Sigmoid colon (tissue), 7 donors: Measurements from ENCODE around the gene FOXN3. TPM values are rescaled to one million over a fixed set of nuclear protein-coding genes. Genes with fewer than 3 reads are reported as not detected.

Experiments used
- DNase-seq: peaks from one replicate; pipeline ENCODE4 v3.0.0-alpha.2; 2019
- H3K27ac ChIP-seq, 4 donors: fragments of 200-600 bp; sonication (generic); one replicate each; pipeline ENCODE4 v1.5.1; 2016 to 2019; ENCODE audit warnings: mild to moderate bottlenecking in 1 of 4
- H3K27me3 ChIP-seq, 3 donors: fragments of 200-600 bp; sonication (generic); one replicate each; pipeline ENCODE4 v1.5.1; 2019; ENCODE audit warnings: mild to moderate bottlenecking in 1 of 3
- H3K36me3 ChIP-seq, 4 donors: fragments of 200-600 bp; sonication (generic); one replicate each; pipeline ENCODE4 v1.5.1; 2016 to 2019
- H3K4me1 ChIP-seq, 4 donors: fragments of 200-600 bp; sonication (generic); one replicate each; pipeline ENCODE4 v1.5.1; 2017 to 2019
- H3K4me3 ChIP-seq, 4 donors: fragments of 200-600 bp; sonication (generic); one replicate each; pipeline ENCODE4 v1.5.1; 2017 to 2019; ENCODE audit warnings: mild to moderate bottlenecking in 2 of 4, moderate library complexity in 1 of 4
- H3K9me3 ChIP-seq, 4 donors: fragments of 200-600 bp in 3 of 4; sonication (generic) in 3 of 4; one replicate each; pipeline versions ENCODE4 v1.5.1 to v1.6.1; 2013 to 2019
- EP300 ChIP-seq, 4 donors: sonication (generic); formaldehyde crosslinking; IDR thresholded peaks; one replicate each; pipeline ENCODE4 v1.6.1; 2017; ENCODE audit warnings: antibody characterized with exemption in 4 of 4
- POLR2A ChIP-seq, 2 donors: fragments of 450-650 bp; IDR thresholded peaks; one replicate each; pipeline ENCODE4 v1.6.1; 2016; ENCODE audit warnings: antibody characterized with exemption in 2 of 2, mild to moderate bottlenecking in 2 of 2, moderate library complexity in 2 of 2
- POLR2AphosphoS5 ChIP-seq, 4 donors: sonication (generic); formaldehyde crosslinking; IDR thresholded peaks; one replicate each; pipeline ENCODE4 v1.6.1; 2017; ENCODE audit warnings: antibody characterized with exemption in 4 of 4
- WGBS, 2 donors: extraction: QIAGEN DNeasy Blood & Tissue Kit; methylation state at CpG; one replicate each; pipeline ENCODE4 v1.1.7; 2013; 5-methylcytosine and 5-hydroxymethylcytosine counted together
- intact Hi-C: fragments of 100-400 bp; cut with DNase I; formaldehyde crosslinking; loops from one replicate; pipeline ENCODE4 v1.15.1; 2023
- polyA plus RNA-seq, 3 donors: library from polyadenylated mRNA; stranded (reverse); fragments of 200-250 nt; gene quantifications; one replicate each; pipeline ENCODE4 v1.2.3, GENCODE V29; 2013
- total RNA-seq, 4 donors: library from RNA; depleted of rRNA; stranded (reverse); fragments of >200 nt; gene quantifications; one replicate each; pipeline ENCODE4 v1.1.0, GENCODE V29; 2016
- TF ChIP-seq, protein P1 (sequence below), 4 experiments: fragments of 450-650 bp in 3 of 4; fragments of 200-600 bp in 1 of 4; IDR thresholded peaks; one replicate each; pipeline ENCODE4 v1.5.1; 2016 to 2019; ENCODE audit warnings: antibody characterized with exemption in 4 of 4, mild to moderate bottlenecking in 3 of 4, moderate library complexity in 2 of 4
- donor health status: healthy with polysubstance abuse.
- donor health status: Bipolar disorder and iron deficiency.
- donor health status: healthy.

FOXN3 gene
- total and polyA plus RNA-seq, 7 donors: 24.6 to 146 (median 104) TPM

DNA sequence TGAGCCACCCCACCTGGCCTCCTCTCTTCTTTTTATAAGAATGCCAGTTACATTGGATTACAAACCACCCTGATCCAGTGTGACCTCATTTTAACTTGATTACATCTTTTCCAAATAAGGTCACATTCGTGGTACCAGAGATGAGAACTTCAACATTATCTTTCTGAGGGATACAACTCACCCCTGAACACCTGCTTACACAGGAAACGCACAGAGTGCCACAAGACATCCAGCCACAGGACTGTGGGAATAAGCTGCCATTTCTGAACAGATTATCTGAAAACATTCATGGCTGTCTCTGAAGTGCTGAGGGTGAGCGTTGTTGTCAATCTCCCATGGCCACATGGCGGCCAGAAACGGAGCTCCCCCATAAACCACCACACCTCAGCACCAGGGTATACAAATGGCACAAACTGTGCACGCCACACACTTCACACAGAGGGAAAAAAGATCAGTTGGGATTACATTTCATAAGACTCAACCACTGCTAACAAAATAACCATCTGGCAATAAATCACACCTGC lies 23.7 kb downstream of the FOXN3 start:
- Histone ChIP-seq H3K36me3 (no peaks in the 10 kb centered on the region), H3K4me1 (peaks cover 2 to 59% (median 32%) of the 10 kb centered on the region in 4 donors), H3K4me3 (no peak overlapping the region), H3K27me3 (no peaks in the 10 kb centered on the region), H3K9me3 (no peaks in the 10 kb centered on the region), H3K27ac (no peak overlapping the region)
- 71 to 80% methylated on average over 6 of the region's 6 CpGs for WGBS, 2 donors
- intact Hi-C loops: no loop called here
- no peak for TF ChIP-seq EP300 (IDR thresholded peaks at IDR 0.05)
- TF ChIP-seq, protein P1, sequence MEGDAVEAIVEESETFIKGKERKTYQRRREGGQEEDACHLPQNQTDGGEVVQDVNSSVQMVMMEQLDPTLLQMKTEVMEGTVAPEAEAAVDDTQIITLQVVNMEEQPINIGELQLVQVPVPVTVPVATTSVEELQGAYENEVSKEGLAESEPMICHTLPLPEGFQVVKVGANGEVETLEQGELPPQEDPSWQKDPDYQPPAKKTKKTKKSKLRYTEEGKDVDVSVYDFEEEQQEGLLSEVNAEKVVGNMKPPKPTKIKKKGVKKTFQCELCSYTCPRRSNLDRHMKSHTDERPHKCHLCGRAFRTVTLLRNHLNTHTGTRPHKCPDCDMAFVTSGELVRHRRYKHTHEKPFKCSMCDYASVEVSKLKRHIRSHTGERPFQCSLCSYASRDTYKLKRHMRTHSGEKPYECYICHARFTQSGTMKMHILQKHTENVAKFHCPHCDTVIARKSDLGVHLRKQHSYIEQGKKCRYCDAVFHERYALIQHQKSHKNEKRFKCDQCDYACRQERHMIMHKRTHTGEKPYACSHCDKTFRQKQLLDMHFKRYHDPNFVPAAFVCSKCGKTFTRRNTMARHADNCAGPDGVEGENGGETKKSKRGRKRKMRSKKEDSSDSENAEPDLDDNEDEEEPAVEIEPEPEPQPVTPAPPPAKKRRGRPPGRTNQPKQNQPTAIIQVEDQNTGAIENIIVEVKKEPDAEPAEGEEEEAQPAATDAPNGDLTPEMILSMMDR (IDR thresholded peaks at IDR 0.05): no peak
- no peak for TF ChIP-seq POLR2A (IDR thresholded peaks at IDR 0.05)
- TF ChIP-seq POLR2AphosphoS5 (IDR thresholded peaks at IDR 0.05): no peak
- peak; percentile 4 for DNase-seq

- DNase-seq: peak; percentile 5
- Histone ChIP-seq H3K27me3 (no peaks in the 10 kb centered on the region), H3K9me3 (no peaks in the 10 kb centered on the region), H3K4me3 (no peak overlapping the region), H3K4me1 (peaks cover 2 to 66% (median 43%) of the 10 kb centered on the region in 4 donors), H3K27ac (no peak overlapping the region), H3K36me3 (no peaks in the 10 kb centered on the region)
- intact Hi-C loops: no loop called here
- WGBS, 2 donors: 77% methylated on average over 5 of the region's 5 CpGs
- TF ChIP-seq POLR2A (IDR thresholded peaks at IDR 0.05): no peak
- no peak for TF ChIP-seq EP300 (IDR thresholded peaks at IDR 0.05)
- no peak for TF ChIP-seq POLR2AphosphoS5 (IDR thresholded peaks at IDR 0.05)
- TF ChIP-seq, protein P1 (IDR thresholded peaks at IDR 0.05): no peak
Measured at GRCh38 chr14:89392181-89392580, 24.9 kb downstream of the FOXN3 start.

GRCh38 chr14:89391556-89391955 lies 25.5 kb downstream of the FOXN3 start:
- DNase-seq: peak; percentile 39
- H3K4me3 ChIP-seq: no peak overlapping the region
- H3K27ac ChIP-seq: peak overlapping the region in 1 of 4 donors; percentile 58
- intact Hi-C loops: no loop called here
- H3K4me1 ChIP-seq: peaks cover 2 to 73% (median 49%) of the 10 kb centered on the region in 4 donors
- H3K36me3 ChIP-seq: no peaks in the 10 kb centered on the region
- H3K27me3 ChIP-seq: no peaks in the 10 kb centered on the region
- TF ChIP-seq EP300 (IDR thresholded peaks at IDR 0.05) (no peak), POLR2A (IDR thresholded peaks at IDR 0.05) (no peak), POLR2AphosphoS5 (IDR thresholded peaks at IDR 0.05) (no peak)
- TF ChIP-seq, protein P1 (IDR thresholded peaks at IDR 0.05): no peak
- 87 to 95% methylated on average over 8 of the region's 8 CpGs for WGBS, 2 donors
- no peaks in the 10 kb centered on the region for H3K9me3 ChIP-seq

DNA sequence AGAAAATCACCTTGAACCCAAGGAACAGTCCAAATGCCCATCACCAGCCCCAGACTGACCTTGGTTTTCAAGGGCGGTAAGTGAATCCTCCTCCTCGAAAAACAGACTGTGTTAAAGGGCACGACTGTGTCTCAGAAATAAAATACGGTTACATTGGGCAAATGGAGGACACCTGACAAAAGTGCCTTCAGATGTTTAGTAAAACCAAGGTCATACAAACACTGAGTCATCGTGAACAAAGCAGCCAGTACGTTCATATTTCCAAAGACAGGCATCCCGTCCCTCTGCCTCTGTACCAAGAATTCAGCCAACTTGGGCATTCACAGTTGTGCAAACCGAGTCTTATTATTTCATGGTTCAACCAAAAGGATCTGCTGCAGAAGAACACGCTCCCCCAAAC lies 25.9 kb downstream of the FOXN3 start:
- H3K27ac ChIP-seq: peak overlapping the region in 1 of 4 donors; percentile 58
- TF ChIP-seq, protein P1 (IDR thresholded peaks at IDR 0.05): no peak
- TF ChIP-seq POLR2A (IDR thresholded peaks at IDR 0.05): no peak
- TF ChIP-seq POLR2AphosphoS5 (IDR thresholded peaks at IDR 0.05): no peak
- TF ChIP-seq EP300 (IDR thresholded peaks at IDR 0.05): no peak
- H3K36me3 ChIP-seq: no peaks in the 10 kb centered on the region
- intact Hi-C loops: no loop called here
- H3K4me3 ChIP-seq: no peak overlapping the region
- H3K4me1 ChIP-seq: peaks cover 2 to 77% (median 53%) of the 10 kb centered on the region in 4 donors
- WGBS, 2 donors: 87 to 94% methylated on average over 9 of the region's 9 CpGs
- H3K27me3 ChIP-seq: no peaks in the 10 kb centered on the region
- DNase-seq: peak; percentile 4
- no peaks in the 10 kb centered on the region for H3K9me3 ChIP-seq

DNA sequence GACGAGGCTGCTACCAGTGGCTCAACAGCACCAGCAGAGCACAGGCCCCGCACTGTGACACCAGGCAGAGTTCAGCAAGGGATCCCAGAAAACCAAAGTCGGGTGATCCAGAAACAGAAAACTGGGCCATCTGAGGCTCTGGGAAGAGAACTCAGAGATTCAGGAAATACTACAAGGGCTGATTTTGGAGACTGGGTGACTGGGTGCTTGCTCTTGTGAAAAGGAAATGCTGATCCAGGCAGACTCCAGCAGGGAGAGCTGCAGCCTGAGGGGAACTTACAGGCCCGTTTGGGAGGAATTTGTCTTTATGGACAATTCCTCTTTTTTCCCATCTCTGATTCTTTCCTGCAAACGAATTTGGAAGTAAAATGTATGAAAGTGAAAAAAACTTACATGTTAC lies 28.2 kb downstream of the FOXN3 start:
- Histone ChIP-seq H3K27me3 (no peaks in the 10 kb centered on the region), H3K27ac (peak overlapping the region in 2 of 4 donors; percentile 30 to 35), H3K4me3 (no peak overlapping the region), H3K9me3 (no peaks in the 10 kb centered on the region), H3K36me3 (no peaks in the 10 kb centered on the region), H3K4me1 (peaks cover 0 to 77% (median 62%) of the 10 kb centered on the region in 4 donors)
- WGBS, 2 donors: 73 to 79% methylated on average over 5 of the region's 5 CpGs
- intact Hi-C loops: loop anchor here (10.0 kb wide), 1 partner anchor 84 kb away; no protein-coding TSS in a partner anchor
- TF ChIP-seq, protein P1 (IDR thresholded peaks at IDR 0.05): no peak
- TF ChIP-seq EP300 (IDR thresholded peaks at IDR 0.05) (no peak), POLR2A (IDR thresholded peaks at IDR 0.05) (no peak), POLR2AphosphoS5 (IDR thresholded peaks at IDR 0.05) (no peak)
- DNase-seq: peak; percentile 58
